HCT116 (cell line): ENCODE data around the gene MSRB2. TPM values are rescaled to one million over a fixed set of nuclear protein-coding genes. Genes with fewer than 3 reads are reported as not detected.

Experiments
- ATAC-seq: fragments of 200-7000 bp; cut with Tn5 transposase; 2 replicates; pipeline ENCODE4 v1.9.1; 2020; ENCODE audit warnings: mild to moderate bottlenecking, moderate library complexity
- BruUV-seq: library from RNA; stranded (reverse); fragments of 400-500 nt; replicated peaks from 2 replicates; lab custom pipeline; 2021; lab: Mats Ljungman, UMichigan
- CTCF ChIA-PET: fragments of 300-600 bp; sonication (Branson Sonifier 250); formaldehyde crosslinking; loops from one replicate; lab custom pipeline; 2021; ENCODE audit warnings: antibody characterized with exemption; lab: Charles Lee
- POLR2A ChIA-PET: fragments of 300-600, 350-600 bp; sonication (Branson Sonifier 250); formaldehyde crosslinking; loops from one replicate; lab custom pipeline; 2021; ENCODE audit warnings: antibody characterized with exemption; lab: Charles Lee
- RAD21 ChIA-PET, 2 experiments: fragments of 300-600 bp; sonication (Branson Sonifier 250); formaldehyde crosslinking; loops; one replicate each; lab custom pipeline; 2023; ENCODE audit warnings: low total read pairs in 2 of 2; ENCODE audit not compliant: uncharacterized antibody in 2 of 2, unreplicated experiment in 2 of 2, low non-redundant PET in 1 of 2; lab: Charles Lee
- DNase-seq: peaks from one replicate; pipeline ENCODE4 v3.0.0-alpha.2; 2010; ENCODE audit warnings: low read depth, low spot score
- H2AFZ ChIP-seq: fragments of 200-600 bp; shearing (Covaris generic), sonication (generic); 2 replicates; pipeline ENCODE4 v1.6.1; 2017; ENCODE audit warnings: low read depth, mixed run types, mixed read lengths, antibody characterized with exemption, low read length; ENCODE audit not compliant: poor library complexity, severe bottlenecking
- H3K27ac ChIP-seq: 2 replicates; pipeline ENCODE4 v1.5.1; 2012; ENCODE audit warnings: low read depth, low read length
- H3K27me3 ChIP-seq: fragments of 200-600 bp; sonication (generic); 2 replicates; pipeline ENCODE4 v1.6.1; 2016; ENCODE audit warnings: mixed run types, low read length, mixed read lengths; ENCODE audit not compliant: insufficient read depth
- H3K36me3 ChIP-seq, 2 experiments: fragments of 200-500 bp in 1 of 2; fragments of 200-600 bp in 1 of 2; sonication (Bioruptor generic) in 1 of 2; sonication (generic) in 1 of 2; 2 replicates each; pipeline versions ENCODE4 v1.5.1 to v1.6.1; 2014 to 2016; ENCODE audit warnings: low read length in 2 of 2, inconsistent platforms in 1 of 2, mixed read lengths in 1 of 2, mixed run types in 1 of 2; ENCODE audit not compliant: insufficient read depth in 2 of 2, control insufficient read depth in 1 of 2
- H3K4me1 ChIP-seq, 2 experiments: fragments of 200-600 bp in 1 of 2; sonication (generic) in 1 of 2; 2 replicates each; pipeline versions ENCODE4 v1.5.1 to v1.6.1; 2012 to 2017; ENCODE audit warnings: low read length in 2 of 2, inconsistent platforms in 1 of 2, mild to moderate bottlenecking in 1 of 2, mixed read lengths in 1 of 2, mixed run types in 1 of 2, moderate library complexity in 1 of 2; ENCODE audit not compliant: insufficient read depth in 2 of 2, control insufficient read depth in 1 of 2
- H3K4me2 ChIP-seq: fragments of 200-600 bp; sonication (generic); 2 replicates; pipeline ENCODE4 v1.6.1; 2017; ENCODE audit warnings: mixed run types, low read length, mixed read lengths
- H3K4me3 ChIP-seq, 2 experiments: fragments of 200-600 bp in 1 of 2; sonication (generic) in 1 of 2; replicated peaks in 1 of 2; 2 replicates each; pipeline ENCODE4 v1.5.1; 2011 to 2016; ENCODE audit warnings: low read length in 2 of 2, control low read depth in 1 of 2, low read depth in 1 of 2, mild to moderate bottlenecking in 1 of 2, mixed read lengths in 1 of 2, mixed run types in 1 of 2
- H3K79me2 ChIP-seq: fragments of 200-600 bp; sonication (generic); 2 replicates; pipeline ENCODE4 v1.6.1; 2017; ENCODE audit warnings: mild to moderate bottlenecking, mixed run types, low read length, moderate library complexity, mixed read lengths; ENCODE audit not compliant: insufficient read depth
- H3K9ac ChIP-seq: fragments of 200-600 bp; sonication (generic); 2 replicates; pipeline ENCODE4 v1.6.1; 2016; ENCODE audit warnings: low read length, mixed read lengths
- H3K9me2 ChIP-seq: fragments of 200-600 bp; sonication (generic), shearing (Covaris generic); 2 replicates; pipeline ENCODE4 v1.6.1; 2017; ENCODE audit warnings: mixed run types, mild to moderate bottlenecking, moderate library complexity; ENCODE audit not compliant: insufficient read depth
- H3K9me3 ChIP-seq, 2 experiments: fragments of 200-500 bp in 1 of 2; fragments of 200-600 bp in 1 of 2; sonication (Bioruptor generic) in 1 of 2; sonication (generic) in 1 of 2; 2 replicates each; pipeline ENCODE4 v1.6.1; 2014 to 2017; ENCODE audit warnings: low read length in 2 of 2, mixed read lengths in 2 of 2, inconsistent platforms in 1 of 2, low read depth in 1 of 2, mild to moderate bottlenecking in 1 of 2, mixed run types in 1 of 2, moderate library complexity in 1 of 2; ENCODE audit not compliant: control insufficient read depth in 1 of 2, insufficient read depth in 1 of 2
- H4K20me1 ChIP-seq: fragments of 200-600 bp; sonication (generic), shearing (Covaris generic); 2 replicates; pipeline ENCODE4 v1.6.1; 2017; ENCODE audit warnings: mixed run types, mild to moderate bottlenecking, moderate library complexity; ENCODE audit not compliant: insufficient read depth
- CBX3 ChIP-seq: IDR thresholded peaks from 2 replicates; pipeline ENCODE4 v1.6.1; 2012; ENCODE audit warnings: low read depth
- CEBPB ChIP-seq: IDR thresholded peaks from 2 replicates; pipeline ENCODE4 v1.6.1; 2012; ENCODE audit warnings: low read depth
- CTCF ChIP-seq, 3 experiments: fragments of 200-600 bp in 1 of 3; sonication (generic) in 1 of 3; IDR thresholded peaks in 2 of 3; conservative IDR thresholded peaks in 1 of 3; 2 replicates each; pipeline ENCODE4 v1.5.1; 2012 to 2017; ENCODE audit warnings: low read depth in 2 of 3, low read length in 2 of 3, antibody characterized with exemption in 1 of 3, borderline replicate concordance in 1 of 3, control low read depth in 1 of 3, mild to moderate bottlenecking in 1 of 3, mixed read lengths in 1 of 3, mixed run types in 1 of 3, moderate library complexity in 1 of 3; ENCODE audit not compliant: insufficient read depth in 1 of 3
- EZH2phosphoT487 ChIP-seq: fragments of 200-600 bp; IDR thresholded peaks from 2 replicates; pipeline ENCODE4 v1.6.1; 2018; ENCODE audit warnings: antibody characterized with exemption, borderline replicate concordance
- JUND ChIP-seq: IDR thresholded peaks from 2 replicates; pipeline ENCODE4 v1.6.1; 2012
- REST ChIP-seq: IDR thresholded peaks from 2 replicates; pipeline ENCODE4 v1.6.1; 2012; ENCODE audit warnings: low read depth
- SP1 ChIP-seq: IDR thresholded peaks from 2 replicates; pipeline ENCODE4 v1.6.1; 2012; ENCODE audit warnings: low read depth
- SRF ChIP-seq: IDR thresholded peaks from 2 replicates; pipeline ENCODE4 v1.6.1; 2012; ENCODE audit warnings: low read depth
- TCF7L2 ChIP-seq: IDR thresholded peaks from 2 replicates; pipeline ENCODE4 v1.7.0; 2011; ENCODE audit warnings: borderline replicate concordance, inconsistent platforms; ENCODE audit not compliant: insufficient read depth, insufficient read length; ENCODE audit errors: extremely low read depth
- ZFX ChIP-seq: fragments of 450-650 bp; IDR thresholded peaks from 2 replicates; pipeline ENCODE4 v1.6.1; 2017
- intact Hi-C: fragments of 100-400 bp; cut with micrococcal nuclease; formaldehyde crosslinking; loops from 2 replicates; pipeline ENCODE4 v1.10.0; 2022
- total RNA-seq: library from RNA; stranded (reverse); gene quantifications from one replicate; pipeline ENCODE4 v1.2.1, GENCODE V29; 2021; ENCODE audit not compliant: unreplicated experiment

The MSRB2 gene
- total RNA-seq, 1 experiment from 2014 or later = 13.6 TPM

GRCh38 chr10:23099079-23099478 lies 3.7 kb downstream of the MSRB2 start (continued):
- no peak for TF ChIP-seq CTCF (IDR thresholded peaks at IDR 0.05 in 2 of 3, conservative IDR thresholded peaks at IDR 0.05 in 1 of 3; ENCODE audit: borderline replicate concordance in 1 of 3, insufficient read depth in 1 of 3, low read depth in 2 of 3, low read length in 2 of 3)
- no peak for TF ChIP-seq JUND
- no peak for TF ChIP-seq CEBPB
- TF ChIP-seq TCF7L2 = no peak
- no peak for TF ChIP-seq EZH2phosphoT487

- Histone ChIP-seq H3K27me3 (no peaks in the 10 kb centered on the region), H3K79me2 (no peaks in the 10 kb centered on the region; the same call in 1 of the 2 replicates), H3K4me2 (peak overlapping the region; percentile 22; the same call in 1 of the 2 replicates), H3K9me2 (no peaks in the 10 kb centered on the region), H3K36me3 (no peaks in the 10 kb centered on the region), H3K4me3 (no peak overlapping the region), H4K20me1 (no peaks in the 10 kb centered on the region), H3K27ac (no peak overlapping the region), H3K9me3 (no peaks in the 10 kb centered on the region), H2AFZ (no peak overlapping the region), H3K9ac (no peak overlapping the region), H3K4me1 (peaks cover 13 to 26% of the 10 kb centered on the region in 2 experiments; a peak in 3 of 4 replicates)
- no TSS peak for BruUV-seq
- ATAC-seq = no peak
- ChIA-PET POLR2A (no interaction called here), RAD21 (no interaction called here), CTCF (no interaction called here)
- intact Hi-C loops = no loop called here
- no peak for TF ChIP-seq CBX3
- no peak for TF ChIP-seq ZFX
- no peak for TF ChIP-seq SRF
- no peak for TF ChIP-seq REST
- no peak for TF ChIP-seq SP1
- DNase-seq = no peak
Observed at GRCh38 chr10:23099816-23100215, 4.4 kb downstream of the MSRB2 start.
